Loucy (cell line): ENCODE data around the gene C11orf97.

ENCODE experiments used
- H2AFZ ChIP-seq: fragments of 200-600 bp; sonication (generic); 2 replicates; pipeline ENCODE4 v1.6.0; 2016; ENCODE audit warnings: antibody characterized with exemption, mild to moderate bottlenecking, low read length, moderate library complexity
- H3F3A ChIP-seq: fragments of 200-600 bp; 2 replicates; pipeline ENCODE4 v1.6.0; 2016; ENCODE audit warnings: antibody characterized with exemption, low read depth, mild to moderate bottlenecking
- H3K27me3 ChIP-seq: fragments of 200-600 bp; sonication (generic); 2 replicates; pipeline ENCODE4 v1.6.1; 2014; ENCODE audit warnings: low read length, mild to moderate bottlenecking; ENCODE audit not compliant: insufficient read depth, poor library complexity, severe bottlenecking
- H3K36me3 ChIP-seq: fragments of 200-600 bp; sonication (generic); 2 replicates; pipeline ENCODE4 v1.6.1; 2016; ENCODE audit warnings: low read length; ENCODE audit not compliant: insufficient read depth
- H3K4me1 ChIP-seq: fragments of 200-600 bp; sonication (generic); 2 replicates; pipeline ENCODE4 v1.5.1; 2014; ENCODE audit warnings: low read length, mild to moderate bottlenecking; ENCODE audit not compliant: insufficient read depth, poor library complexity, severe bottlenecking
- H3K4me2 ChIP-seq: fragments of 200-600 bp; sonication (generic); 2 replicates; pipeline ENCODE4 v1.6.0; 2014; ENCODE audit warnings: antibody characterized with exemption, low read length, low read depth, mild to moderate bottlenecking; ENCODE audit not compliant: poor library complexity, severe bottlenecking
- H3K4me3 ChIP-seq: fragments of 200-600 bp; sonication (generic); 2 replicates; pipeline ENCODE4 v1.5.1; 2014; ENCODE audit warnings: low read length, mild to moderate bottlenecking, mixed read lengths; ENCODE audit not compliant: poor library complexity, severe bottlenecking
- H3K79me2 ChIP-seq: fragments of 200-600 bp; sonication (generic); 2 replicates; pipeline ENCODE4 v1.6.1; 2014; ENCODE audit warnings: low read length; ENCODE audit not compliant: insufficient read depth
- H3K9ac ChIP-seq: fragments of 200-600 bp; sonication (generic); 2 replicates; pipeline ENCODE4 v1.6.0; 2014; ENCODE audit warnings: mild to moderate bottlenecking, low read depth, low read length, moderate library complexity; ENCODE audit not compliant: poor library complexity, severe bottlenecking
- H3K9me2 ChIP-seq: fragments of 200-600 bp; sonication (generic); replicated peaks from 2 replicates; pipeline ENCODE4 v1.6.1; 2016; ENCODE audit warnings: low read depth, low read length, mixed read lengths
- H3K9me3 ChIP-seq: fragments of 200-600 bp; sonication (generic); 2 replicates; pipeline ENCODE4 v1.6.1; 2014; ENCODE audit warnings: mild to moderate bottlenecking, antibody characterized with exemption, low read length, low read depth; ENCODE audit not compliant: insufficient read depth
- H4K20me1 ChIP-seq: fragments of 200-600 bp; sonication (generic); 2 replicates; pipeline ENCODE4 v1.6.0; 2014; ENCODE audit warnings: antibody characterized with exemption, low read length, mild to moderate bottlenecking; ENCODE audit not compliant: insufficient read depth, poor library complexity, severe bottlenecking
- EZH2phosphoT487 ChIP-seq: fragments of 200-600 bp; IDR thresholded peaks from 2 replicates; pipeline ENCODE4 v1.6.1; 2018; ENCODE audit warnings: antibody characterized with exemption, mild to moderate bottlenecking, moderate library complexity, borderline replicate concordance
- TF ChIP-seq, protein P1 (sequence below): fragments of 200-600 bp; sonication (generic); conservative IDR thresholded peaks from 2 replicates; pipeline ENCODE4 v1.5.1; 2014; ENCODE audit warnings: mild to moderate bottlenecking, antibody characterized with exemption, low read length

Gene C11orf97

GRCh38 chr11:94559361-94559760 is 47.1 kb downstream of the C11orf97 start:
- H3K9me2 ChIP-seq: no peaks in the 10 kb centered on the region
- TF ChIP-seq, protein P1, sequence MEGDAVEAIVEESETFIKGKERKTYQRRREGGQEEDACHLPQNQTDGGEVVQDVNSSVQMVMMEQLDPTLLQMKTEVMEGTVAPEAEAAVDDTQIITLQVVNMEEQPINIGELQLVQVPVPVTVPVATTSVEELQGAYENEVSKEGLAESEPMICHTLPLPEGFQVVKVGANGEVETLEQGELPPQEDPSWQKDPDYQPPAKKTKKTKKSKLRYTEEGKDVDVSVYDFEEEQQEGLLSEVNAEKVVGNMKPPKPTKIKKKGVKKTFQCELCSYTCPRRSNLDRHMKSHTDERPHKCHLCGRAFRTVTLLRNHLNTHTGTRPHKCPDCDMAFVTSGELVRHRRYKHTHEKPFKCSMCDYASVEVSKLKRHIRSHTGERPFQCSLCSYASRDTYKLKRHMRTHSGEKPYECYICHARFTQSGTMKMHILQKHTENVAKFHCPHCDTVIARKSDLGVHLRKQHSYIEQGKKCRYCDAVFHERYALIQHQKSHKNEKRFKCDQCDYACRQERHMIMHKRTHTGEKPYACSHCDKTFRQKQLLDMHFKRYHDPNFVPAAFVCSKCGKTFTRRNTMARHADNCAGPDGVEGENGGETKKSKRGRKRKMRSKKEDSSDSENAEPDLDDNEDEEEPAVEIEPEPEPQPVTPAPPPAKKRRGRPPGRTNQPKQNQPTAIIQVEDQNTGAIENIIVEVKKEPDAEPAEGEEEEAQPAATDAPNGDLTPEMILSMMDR: no peak
- TF ChIP-seq EZH2phosphoT487: no peak
- H2AFZ ChIP-seq: no peak overlapping the region
- H3K27me3 ChIP-seq: no peaks in the 10 kb centered on the region
- H3K4me3 ChIP-seq: no peak overlapping the region
- H3K9ac ChIP-seq: no peak overlapping the region
- peaks cover 8% of the 10 kb centered on the region for H3K4me1 ChIP-seq
- H3K79me2 ChIP-seq: no peaks in the 10 kb centered on the region
- no peaks in the 10 kb centered on the region for H3K36me3 ChIP-seq
- no peaks in the 10 kb centered on the region for H4K20me1 ChIP-seq
- H3K4me2 ChIP-seq: no peak overlapping the region
- no peaks in the 10 kb centered on the region for H3F3A ChIP-seq
- no peaks in the 10 kb centered on the region for H3K9me3 ChIP-seq

DNA sequence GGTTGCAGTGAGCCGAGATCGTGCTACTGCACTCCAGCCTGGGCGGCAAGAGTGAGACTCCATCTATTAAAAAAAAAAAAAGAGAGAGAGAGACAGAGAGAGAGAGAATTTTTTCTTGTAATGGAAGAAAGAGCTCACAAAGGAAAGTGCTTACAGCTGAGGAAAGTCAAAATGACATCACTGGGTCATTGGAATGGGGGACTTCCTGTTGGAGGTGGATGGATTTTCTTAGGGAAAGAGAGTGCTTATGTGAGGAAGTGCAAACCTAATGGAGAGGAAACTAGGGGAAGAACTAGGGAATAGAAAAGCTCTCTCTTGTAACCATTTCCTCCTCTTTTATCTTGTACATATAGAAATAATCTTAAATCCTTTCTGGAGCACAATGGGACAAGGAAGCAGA is 48.6 kb downstream of the C11orf97 start:
- no peak for TF ChIP-seq EZH2phosphoT487
- TF ChIP-seq, protein P1: no peak
- Histone ChIP-seq H3K36me3 (no peaks in the 10 kb centered on the region), H3K9ac (no peak overlapping the region), H3K4me3 (no peak overlapping the region), H3K27me3 (no peaks in the 10 kb centered on the region), H3F3A (no peaks in the 10 kb centered on the region), H3K9me2 (no peaks in the 10 kb centered on the region), H3K79me2 (no peaks in the 10 kb centered on the region), H3K9me3 (no peaks in the 10 kb centered on the region), H4K20me1 (no peaks in the 10 kb centered on the region), H2AFZ (no peak overlapping the region), H3K4me1 (peaks cover 8% of the 10 kb centered on the region), H3K4me2 (no peak overlapping the region)

DNA sequence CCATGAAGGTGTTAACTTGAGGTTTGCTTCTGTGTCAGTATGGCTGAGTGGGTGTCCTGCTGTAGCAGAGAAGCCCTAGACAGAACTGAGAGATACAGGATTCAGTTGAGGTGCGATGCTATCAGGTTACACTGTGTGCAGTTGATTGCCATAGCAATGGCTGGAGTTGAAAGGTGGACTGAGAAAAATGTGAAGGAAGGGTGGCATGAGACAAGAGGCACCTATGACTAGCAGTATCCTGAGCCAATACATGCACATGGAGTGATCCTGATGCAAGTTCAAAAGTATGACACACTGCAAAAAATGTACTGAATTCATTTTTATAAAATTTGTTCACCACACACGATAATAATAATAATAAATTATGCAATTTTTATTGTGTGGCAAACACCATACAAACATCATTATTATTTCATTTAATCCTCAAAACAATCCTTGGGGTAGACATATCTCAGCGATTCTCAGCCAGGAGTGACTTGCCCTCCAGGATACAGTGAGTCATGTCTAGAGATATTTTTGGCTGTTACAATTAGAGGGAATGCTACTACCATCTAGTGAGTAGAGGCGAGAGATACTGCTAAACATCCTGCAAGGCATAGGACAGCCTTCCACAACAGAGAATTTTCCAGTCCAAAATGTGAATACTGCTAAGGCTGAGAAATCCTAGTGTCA is 51.1 kb downstream of the C11orf97 start:
- Histone ChIP-seq H3K9ac (no peak overlapping the region), H3K27me3 (no peaks in the 10 kb centered on the region), H2AFZ (no peak overlapping the region), H4K20me1 (no peaks in the 10 kb centered on the region), H3K9me3 (no peaks in the 10 kb centered on the region), H3K4me2 (no peak overlapping the region), H3K4me3 (no peak overlapping the region), H3K79me2 (no peaks in the 10 kb centered on the region), H3K9me2 (no peaks in the 10 kb centered on the region), H3F3A (no peaks in the 10 kb centered on the region), H3K36me3 (no peaks in the 10 kb centered on the region), H3K4me1 (peaks cover 4% of the 10 kb centered on the region)
- no peak for TF ChIP-seq EZH2phosphoT487

DNA sequence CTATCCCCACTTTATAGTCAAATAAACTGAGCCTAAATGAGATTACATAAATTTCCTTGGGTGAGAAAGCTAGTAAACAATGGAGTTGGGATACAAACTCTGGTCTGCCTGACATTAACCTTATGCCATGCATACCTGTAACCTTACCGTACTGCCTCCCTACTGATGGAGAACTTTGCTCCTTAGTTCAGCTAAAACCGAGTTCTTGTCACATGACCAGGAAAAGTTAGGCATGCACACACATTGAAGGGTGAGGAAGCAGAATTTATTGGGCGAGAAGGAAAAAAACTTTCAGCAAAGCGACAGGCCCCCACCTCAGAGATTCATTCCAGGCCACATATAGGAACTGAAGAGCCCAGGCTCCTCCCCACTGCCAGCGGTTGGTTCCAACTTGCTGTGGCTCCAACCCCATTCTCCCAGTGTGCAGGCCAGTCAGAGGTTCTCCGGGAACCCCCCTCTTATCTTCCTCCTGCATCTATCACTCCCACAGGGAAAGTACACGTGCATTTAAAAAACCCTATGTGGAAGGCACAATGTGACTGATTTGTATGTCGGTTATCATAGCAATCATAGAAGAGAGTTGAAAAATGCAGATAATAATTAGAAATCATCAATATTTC is 51.7 kb downstream of the C11orf97 start:
- Histone ChIP-seq H3K4me1 (no peaks in the 10 kb centered on the region), H3K36me3 (no peaks in the 10 kb centered on the region), H2AFZ (no peak overlapping the region), H3F3A (no peaks in the 10 kb centered on the region), H3K4me2 (no peak overlapping the region), H3K27me3 (no peaks in the 10 kb centered on the region), H3K9me2 (no peaks in the 10 kb centered on the region), H3K4me3 (no peak overlapping the region), H3K79me2 (no peaks in the 10 kb centered on the region), H4K20me1 (no peaks in the 10 kb centered on the region), H3K9me3 (no peaks in the 10 kb centered on the region), H3K9ac (no peak overlapping the region)
- no peak for TF ChIP-seq EZH2phosphoT487
- TF ChIP-seq, protein P1: no peak
